Measurements from ENCODE around the gene PDE11A. TPM values are rescaled to one million over a fixed set of nuclear protein-coding genes. Genes with fewer than 3 reads are reported as not detected.

PDE11A gene
- total RNA-seq, 5 donors from 2014 or later (not counting 1 experiment from before 2014, with no cell fraction given): not detected

- Histone ChIP-seq H3K36me3 (ENCODE audit: control insufficient read depth in 2 of 2, extremely low read depth in 1 of 2, insufficient read depth in 1 of 2, low read length in 1 of 2) (no peaks in the 10 kb centered on the region), H3K9me3 (no peaks in the 10 kb centered on the region), H3K4me1 (ENCODE audit: control insufficient read depth in 1 of 2, extremely low read depth in 1 of 2, insufficient read depth in 2 of 2, low read length in 2 of 2) (peaks cover 5 to 9% of the 10 kb centered on the region in 2 experiments), H3K27me3 (replicated peaks in 1 of 2; ENCODE audit: control insufficient read depth in 2 of 2, extremely low read depth in 1 of 2, insufficient read depth in 2 of 2, low read length in 1 of 2) (peaks cover 0 to 7% of the 10 kb centered on the region in 2 experiments), H3K4me3 (ENCODE audit: control insufficient read depth in 1 of 2, extremely low read depth in 1 of 2, low read length in 1 of 2) (peak overlapping the region; percentile 69 to 100), H3K27ac (ENCODE audit: low read length) (peak overlapping the region; percentile 97)
- Mint-ChIP-seq H3K4me1 (peaks cover 4 to 10% (median 9%) of the 10 kb centered on the region in 3 donors), H3K36me3 (no peaks in the 10 kb centered on the region), H3K9me3 (peaks cover 0 to 3% (median 0%) of the 10 kb centered on the region in 3 donors), H3K27ac (peak overlapping the region; percentile 99 to 100), H3K4me3 (peak overlapping the region; percentile 88 to 95 (median 95)), H3K27me3 (peaks cover 5 to 13% of the 10 kb centered on the region in 2 donors)
- ChIA-PET POLR2A (interaction anchor here in 1 of 2 donors (0.6 kb wide), 2 partner anchors 10 to 405 kb away, joined by 3 to 5 read pairs; no protein-coding TSS in a partner anchor), CTCF (interaction anchor here in 1 of 2 donors (1.3 kb wide), 1 partner anchor 14 kb away, joined by 3 read pairs; no protein-coding TSS in a partner anchor)
- ATAC-seq (replicated peaks in 1 of 4): peak; percentile 90 to 94 (median 92)
- WGBS (ENCODE audit: insufficient coverage): 4% methylated on average over 70 of the region's 76 CpGs
- DNase-seq: peak; percentile 76 to 94 (median 88)
Observed at GRCh38 chr2:177618255-177619253, 454.0 kb downstream of the PDE11A start.

- Histone ChIP-seq H3K9me3 (no peaks in the 10 kb centered on the region), H3K27me3 (replicated peaks in 1 of 2; ENCODE audit: control insufficient read depth in 2 of 2, extremely low read depth in 1 of 2, insufficient read depth in 2 of 2, low read length in 1 of 2) (peaks cover 0 to 7% of the 10 kb centered on the region in 2 experiments), H3K4me3 (ENCODE audit: control insufficient read depth in 1 of 2, extremely low read depth in 1 of 2, low read length in 1 of 2) (peak overlapping the region; percentile 69 to 100), H3K4me1 (ENCODE audit: control insufficient read depth in 1 of 2, extremely low read depth in 1 of 2, insufficient read depth in 2 of 2, low read length in 2 of 2) (peaks cover 5 to 9% of the 10 kb centered on the region in 2 experiments), H3K27ac (ENCODE audit: low read length) (peak overlapping the region; percentile 97), H3K36me3 (ENCODE audit: control insufficient read depth in 2 of 2, extremely low read depth in 1 of 2, insufficient read depth in 1 of 2, low read length in 1 of 2) (no peaks in the 10 kb centered on the region)
- Mint-ChIP-seq H3K27me3 (peaks cover 5 to 12% of the 10 kb centered on the region in 2 donors), H3K27ac (peak overlapping the region; percentile 99 to 100), H3K9me3 (peaks cover 0 to 3% (median 0%) of the 10 kb centered on the region in 3 donors), H3K4me3 (peak overlapping the region; percentile 88 to 95 (median 95)), H3K36me3 (no peaks in the 10 kb centered on the region), H3K4me1 (peaks cover 4 to 10% (median 9%) of the 10 kb centered on the region in 3 donors)
- DNase-seq (peak in 2 of 35 experiments; percentile 0 to 4), ATAC-seq (replicated peaks in 1 of 4) (no peak)
- CTCF ChIA-PET: interaction anchor here in 1 of 2 donors (1.1 to 1.3 kb wide), 2 partner anchors 13 to 966 kb away, joined by 3 to 5 read pairs; no protein-coding TSS in a partner anchor
- 100% methylated on average over 6 of the region's 9 CpGs for WGBS (ENCODE audit: insufficient coverage)
- POLR2A ChIA-PET: interaction anchor here in 1 of 2 donors (0.6 kb wide), 1 partner anchor 404 kb away, joined by 3 read pairs; no protein-coding TSS in a partner anchor
Observed at GRCh38 chr2:177617849-177618248, 454.7 kb downstream of the PDE11A start.

GRCh38 chr2:177616731-177617130 lies 455.8 kb downstream of the PDE11A start:
- Mint-ChIP-seq H3K9me3 (peaks cover 0 to 3% (median 0%) of the 10 kb centered on the region in 3 donors), H3K4me1 (peaks cover 4 to 10% (median 9%) of the 10 kb centered on the region in 3 donors), H3K27ac (no peak overlapping the region), H3K4me3 (no peak overlapping the region), H3K27me3 (peaks cover 2 to 9% of the 10 kb centered on the region in 2 donors), H3K36me3 (no peaks in the 10 kb centered on the region)
- Histone ChIP-seq H3K4me1 (ENCODE audit: control insufficient read depth in 1 of 2, extremely low read depth in 1 of 2, insufficient read depth in 2 of 2, low read length in 2 of 2) (peaks cover 5 to 9% of the 10 kb centered on the region in 2 experiments), H3K27me3 (replicated peaks in 1 of 2; ENCODE audit: control insufficient read depth in 2 of 2, extremely low read depth in 1 of 2, insufficient read depth in 2 of 2, low read length in 1 of 2) (peaks cover 0 to 7% of the 10 kb centered on the region in 2 experiments), H3K4me3 (ENCODE audit: control insufficient read depth in 1 of 2, extremely low read depth in 1 of 2, low read length in 1 of 2) (no peak overlapping the region), H3K9me3 (no peaks in the 10 kb centered on the region), H3K36me3 (ENCODE audit: control insufficient read depth in 2 of 2, extremely low read depth in 1 of 2, insufficient read depth in 1 of 2, low read length in 1 of 2) (no peaks in the 10 kb centered on the region), H3K27ac (ENCODE audit: low read length) (no peak overlapping the region)
- ChIA-PET POLR2A (interaction anchor here in 1 of 2 donors (1.0 kb wide), 1 partner anchor 1614 kb away, joined by 3 read pairs; no protein-coding TSS in a partner anchor), CTCF (interaction anchor here in 1 of 2 donors (1.1 to 1.3 kb wide), 2 partner anchors 12 to 965 kb away, joined by 3 to 5 read pairs; no protein-coding TSS in a partner anchor)
- DNase-seq (no peak), ATAC-seq (replicated peaks in 1 of 4) (no peak)
- WGBS (ENCODE audit: insufficient coverage): 83% methylated on average over 2 of the region's 3 CpGs

GRCh38 chr2:177616066-177616465 lies 456.5 kb downstream of the PDE11A start:
- H3K27me3 Mint-ChIP-seq: peaks cover 2 to 6% of the 10 kb centered on the region in 2 donors
- DNase-seq (no peak), ATAC-seq (replicated peaks in 1 of 4) (no peak)
- H3K36me3 Mint-ChIP-seq: no peaks in the 10 kb centered on the region
- H3K9me3 Mint-ChIP-seq: peaks cover 0 to 3% (median 0%) of the 10 kb centered on the region in 3 donors
- no peaks in the 10 kb centered on the region for H3K9me3 ChIP-seq
- no peak overlapping the region for H3K4me3 ChIP-seq (ENCODE audit: control insufficient read depth in 1 of 2, extremely low read depth in 1 of 2, low read length in 1 of 2)
- peaks cover 4 to 10% (median 9%) of the 10 kb centered on the region in 3 donors for H3K4me1 Mint-ChIP-seq
- peaks cover 5 to 9% of the 10 kb centered on the region in 2 experiments for H3K4me1 ChIP-seq (ENCODE audit: control insufficient read depth in 1 of 2, extremely low read depth in 1 of 2, insufficient read depth in 2 of 2, low read length in 2 of 2)
- H3K27me3 ChIP-seq (replicated peaks in 1 of 2; ENCODE audit: control insufficient read depth in 2 of 2, extremely low read depth in 1 of 2, insufficient read depth in 2 of 2, low read length in 1 of 2): peaks cover 0 to 7% of the 10 kb centered on the region in 2 experiments
- no peak overlapping the region for H3K27ac Mint-ChIP-seq
- ChIA-PET POLR2A (interaction anchor here in 1 of 2 donors (0.6 kb wide), 1 partner anchor 1010 kb away, joined by 3 read pairs; no protein-coding TSS in a partner anchor), CTCF (no interaction called here)
- 90% methylated on average over 3 of the region's 4 CpGs for whole genome bisulfite sequencing (ENCODE audit: insufficient coverage)
- H3K4me3 Mint-ChIP-seq: no peak overlapping the region
- H3K27ac ChIP-seq (ENCODE audit: low read length): no peak overlapping the region
- no peaks in the 10 kb centered on the region for H3K36me3 ChIP-seq (ENCODE audit: control insufficient read depth in 2 of 2, extremely low read depth in 1 of 2, insufficient read depth in 1 of 2, low read length in 1 of 2)

GRCh38 chr2:177612659-177613058 lies 459.9 kb downstream of the PDE11A start:
- Mint-ChIP-seq H3K27ac (no peak overlapping the region), H3K27me3 (peaks cover 10 to 17% of the 10 kb centered on the region in 2 donors), H3K9me3 (peaks cover 3 to 5% (median 3%) of the 10 kb centered on the region in 3 donors), H3K4me3 (no peak overlapping the region), H3K36me3 (peaks cover 7% of the 10 kb centered on the region), H3K4me1 (no peaks in the 10 kb centered on the region)
- WGBS (ENCODE audit: insufficient coverage): 100% methylated on average over 4 of the region's 4 CpGs
- no peak overlapping the region for H3K4me3 ChIP-seq (ENCODE audit: control insufficient read depth in 1 of 2, extremely low read depth in 1 of 2, low read length in 1 of 2)
- CTCF ChIA-PET: interaction anchor here in 1 of 2 donors (1.1 kb wide), 1 partner anchor 66 kb away, joined by 5 read pairs; no protein-coding TSS in a partner anchor
- no peak overlapping the region for H3K27ac ChIP-seq (ENCODE audit: low read length)
- H3K4me1 ChIP-seq (ENCODE audit: control insufficient read depth in 1 of 2, extremely low read depth in 1 of 2, insufficient read depth in 2 of 2, low read length in 2 of 2): peaks cover 0 to under 1% of the 10 kb centered on the region in 2 experiments
- POLR2A ChIA-PET: no interaction called here
- H3K9me3 ChIP-seq: no peaks in the 10 kb centered on the region
- no peaks in the 10 kb centered on the region for H3K36me3 ChIP-seq (ENCODE audit: control insufficient read depth in 2 of 2, extremely low read depth in 1 of 2, insufficient read depth in 1 of 2, low read length in 1 of 2)
- ATAC-seq (replicated peaks in 1 of 4) (no peak), DNase-seq (no peak)
- H3K27me3 ChIP-seq (replicated peaks in 1 of 2; ENCODE audit: control insufficient read depth in 2 of 2, extremely low read depth in 1 of 2, insufficient read depth in 2 of 2, low read length in 1 of 2): peaks cover 0 to under 1% of the 10 kb centered on the region in 2 experiments

Data from T-cell (primary cell).